Liver (tissue), 9 donors: Measurements from ENCODE around the gene HLCS. TPM values are rescaled to one million over a fixed set of nuclear protein-coding genes. Genes with fewer than 3 reads are reported as not detected.

Experiments used
- DNase-seq: peaks from one replicate; pipeline ENCODE4 v3.0.0-alpha.2; 2017; ENCODE audit warnings: low spot score
- H3K27ac ChIP-seq, 2 donors: one replicate each; pipeline ENCODE4 v1.7.0; 2013; ENCODE audit warnings: inconsistent platforms in 2 of 2, low read length in 2 of 2, control low read depth in 1 of 2, low read depth in 1 of 2, mild to moderate bottlenecking in 1 of 2
- H3K27me3 ChIP-seq, 4 donors: one replicate each; pipeline versions ENCODE4 v1.6.1 to v1.7.0; 2013; ENCODE audit warnings: low read length in 3 of 4, inconsistent platforms in 1 of 4, mild to moderate bottlenecking in 1 of 4, moderate library complexity in 1 of 4; ENCODE audit not compliant: control insufficient read depth in 4 of 4, insufficient read depth in 4 of 4
- H3K36me3 ChIP-seq, 4 donors: one replicate each; pipeline versions ENCODE4 v1.6.1 to v1.7.0; 2013; ENCODE audit warnings: low read length in 3 of 4, mild to moderate bottlenecking in 3 of 4, low read depth in 1 of 4, moderate library complexity in 1 of 4; ENCODE audit not compliant: control insufficient read depth in 4 of 4, insufficient read depth in 3 of 4
- H3K4me1 ChIP-seq, 4 donors: one replicate each; pipeline versions ENCODE4 v1.6.1 to v1.7.0; 2013; ENCODE audit warnings: low read length in 3 of 4, mild to moderate bottlenecking in 3 of 4, moderate library complexity in 1 of 4; ENCODE audit not compliant: control insufficient read depth in 4 of 4, insufficient read depth in 4 of 4
- H3K4me3 ChIP-seq, 3 donors: one replicate each; pipeline versions ENCODE4 v1.6.1 to v1.7.0; 2013; ENCODE audit warnings: low read length in 3 of 3, control low read depth in 1 of 3, low read depth in 1 of 3, mild to moderate bottlenecking in 1 of 3
- H3K9ac ChIP-seq, 2 donors: one replicate each; pipeline ENCODE4 v1.7.0; 2013; ENCODE audit warnings: low read length in 2 of 2, mild to moderate bottlenecking in 2 of 2, moderate library complexity in 2 of 2, control low read depth in 1 of 2, low read depth in 1 of 2
- H3K9me3 ChIP-seq, 4 donors: one replicate each; pipeline versions ENCODE4 v1.6.1 to v1.7.0; 2013; ENCODE audit warnings: low read length in 3 of 4; ENCODE audit not compliant: control insufficient read depth in 4 of 4
- CTCF ChIP-seq: fragments of 150-350 bp; IDR thresholded peaks from 2 replicates; pipeline ENCODE4 v1.5.1; 2017; ENCODE audit warnings: improper control_type of control experiment, low read depth, low read length; ENCODE audit not compliant: missing input control
- FOXA1 ChIP-seq: IDR thresholded peaks from 2 replicates; pipeline ENCODE4 v1.6.1; 2016; ENCODE audit warnings: antibody characterized with exemption
- FOXA2 ChIP-seq: IDR thresholded peaks from 2 replicates; pipeline ENCODE4 v1.6.1; 2016; ENCODE audit warnings: antibody characterized with exemption
- GABPA ChIP-seq, 2 donors: IDR thresholded peaks in 1 of 2; conservative IDR thresholded peaks in 1 of 2; 2 replicates each; pipeline ENCODE4 v1.6.1; 2016; ENCODE audit warnings: antibody characterized with exemption in 2 of 2, mild to moderate bottlenecking in 1 of 2, moderate library complexity in 1 of 2
- HNF4A ChIP-seq, 2 donors: conservative IDR thresholded peaks; 2 replicates each; pipeline ENCODE4 v1.6.1; 2016; ENCODE audit warnings: antibody characterized with exemption in 2 of 2, mild to moderate bottlenecking in 2 of 2
- HNF4G ChIP-seq: IDR thresholded peaks from 2 replicates; pipeline ENCODE4 v1.6.1; 2016; ENCODE audit warnings: antibody characterized with exemption
- JUND ChIP-seq, 2 donors: IDR thresholded peaks; 2 replicates each; pipeline ENCODE4 v1.6.1; 2016; ENCODE audit warnings: antibody characterized with exemption in 2 of 2
- NR2F2 ChIP-seq: IDR thresholded peaks from 2 replicates; pipeline ENCODE4 v1.6.1; 2016; ENCODE audit warnings: antibody characterized with exemption
- RAD21 ChIP-seq, 2 donors: IDR thresholded peaks; 2 replicates each; pipeline ENCODE4 v1.6.1; 2016; ENCODE audit warnings: antibody characterized with exemption in 2 of 2, mild to moderate bottlenecking in 2 of 2
- SP1 ChIP-seq: IDR thresholded peaks from 2 replicates; pipeline ENCODE4 v1.6.1; 2018; ENCODE audit warnings: antibody characterized with exemption, mild to moderate bottlenecking
- TAF1 ChIP-seq: conservative IDR thresholded peaks from 2 replicates; pipeline ENCODE4 v1.6.1; 2016; ENCODE audit warnings: antibody characterized with exemption, mild to moderate bottlenecking
- YY1 ChIP-seq: IDR thresholded peaks from 2 replicates; pipeline ENCODE4 v1.6.1; 2016; ENCODE audit warnings: antibody characterized with exemption, mild to moderate bottlenecking
- WGBS: extraction: QIAGEN DNeasy Blood & Tissue Kit; methylation state at CpG from one replicate; pipeline ENCODE4 v1.1.7; 2013; 5-methylcytosine and 5-hydroxymethylcytosine counted together
- polyA plus RNA-seq, 2 donors: library from polyadenylated mRNA; stranded (reverse) in 1 of 2; unstranded in 1 of 2; fragments of 200-250 nt in 1 of 2; fragments of >200 nt in 1 of 2; fragmentation: Nextera tagmentation in 1 of 2; extraction: Ambion mirVana in 1 of 2; gene quantifications; one replicate each; pipeline versions ENCODE4 v1.2.1 to v1.2.3, GENCODE V29; 2013 to 2015
- total RNA-seq, 2 donors: library from RNA; depleted of rRNA; stranded (reverse); fragments of >200 nt; gene quantifications; one replicate each; pipeline ENCODE4 v1.2.3, GENCODE V29; 2014
- TF ChIP-seq, protein P1 (sequence below): IDR thresholded peaks from 2 replicates; pipeline ENCODE4 v1.6.1; 2016; ENCODE audit warnings: antibody characterized with exemption
- TF ChIP-seq, protein P2 (sequence below): IDR thresholded peaks from 2 replicates; pipeline ENCODE4 v1.6.1; 2016; ENCODE audit warnings: antibody characterized with exemption, mild to moderate bottlenecking
- TF ChIP-seq, protein P3 (sequence below): IDR thresholded peaks from 2 replicates; pipeline ENCODE4 v1.6.1; 2016; ENCODE audit warnings: antibody characterized with exemption
- TF ChIP-seq, protein P4 (sequence below): IDR thresholded peaks from 2 replicates; pipeline ENCODE4 v1.6.1; 2016; ENCODE audit warnings: antibody characterized with exemption
- donor health status: healthy.
- donor health status: healthy.
- donor health status: healthy.
- donor health status: healthy.
- donor health status: healthy.

Gene HLCS
- total and polyA plus RNA-seq, 4 donors, result 6.6 to 22.5 (median 8.3) TPM

DNA sequence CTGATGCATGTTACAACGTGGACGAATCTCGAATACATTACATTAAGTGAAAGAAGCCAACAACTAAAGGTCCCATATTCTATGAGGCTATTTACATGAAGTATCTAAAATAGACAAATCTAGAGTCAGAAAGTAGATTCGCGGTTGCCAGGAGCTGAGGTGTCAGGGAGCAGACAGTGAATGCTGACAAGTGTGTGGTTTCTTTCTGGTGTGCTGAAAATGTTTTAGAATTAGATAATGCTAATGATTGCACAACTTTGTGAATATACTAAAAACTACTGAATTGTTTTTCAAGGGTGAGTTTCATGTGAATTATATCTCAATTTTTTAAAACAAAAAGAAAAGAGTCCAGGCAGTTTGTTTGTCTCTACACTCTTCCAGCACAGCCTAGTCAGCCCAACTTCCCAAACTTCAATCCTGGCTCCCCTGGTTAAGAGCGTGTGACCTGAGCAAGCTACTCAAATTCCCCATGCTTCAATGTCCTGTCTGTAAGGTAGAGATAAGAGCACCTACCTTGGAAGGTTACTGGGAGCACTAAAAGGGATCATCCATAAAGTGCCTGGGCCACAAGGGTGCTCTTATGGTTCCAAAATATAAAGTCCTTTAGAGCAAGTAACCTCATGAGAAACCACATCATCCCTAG lies 20.9 kb downstream of the HLCS start:
- Histone ChIP-seq H3K27me3 (no peaks in the 10 kb centered on the region), H3K9me3 (peaks cover 0 to 6% (median 3%) of the 10 kb centered on the region in 4 donors), H3K9ac (no peak overlapping the region), H3K4me3 (no peak overlapping the region), H3K4me1 (no peaks in the 10 kb centered on the region), H3K36me3 (peaks cover 6 to 17% (median 10%) of the 10 kb centered on the region in 4 donors), H3K27ac (no peak overlapping the region)
- WGBS, result 94% methylated on average over 6 of the region's 6 CpGs
- DNase-seq, result no peak
- TF ChIP-seq, protein P1, sequence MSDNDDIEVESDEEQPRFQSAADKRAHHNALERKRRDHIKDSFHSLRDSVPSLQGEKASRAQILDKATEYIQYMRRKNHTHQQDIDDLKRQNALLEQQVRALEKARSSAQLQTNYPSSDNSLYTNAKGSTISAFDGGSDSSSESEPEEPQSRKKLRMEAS, result no peak
- TF ChIP-seq GABPA (IDR thresholded peaks at IDR 0.05 in 1 of 2, conservative IDR thresholded peaks at IDR 0.05 in 1 of 2), result no peak
- TF ChIP-seq, protein P2, sequence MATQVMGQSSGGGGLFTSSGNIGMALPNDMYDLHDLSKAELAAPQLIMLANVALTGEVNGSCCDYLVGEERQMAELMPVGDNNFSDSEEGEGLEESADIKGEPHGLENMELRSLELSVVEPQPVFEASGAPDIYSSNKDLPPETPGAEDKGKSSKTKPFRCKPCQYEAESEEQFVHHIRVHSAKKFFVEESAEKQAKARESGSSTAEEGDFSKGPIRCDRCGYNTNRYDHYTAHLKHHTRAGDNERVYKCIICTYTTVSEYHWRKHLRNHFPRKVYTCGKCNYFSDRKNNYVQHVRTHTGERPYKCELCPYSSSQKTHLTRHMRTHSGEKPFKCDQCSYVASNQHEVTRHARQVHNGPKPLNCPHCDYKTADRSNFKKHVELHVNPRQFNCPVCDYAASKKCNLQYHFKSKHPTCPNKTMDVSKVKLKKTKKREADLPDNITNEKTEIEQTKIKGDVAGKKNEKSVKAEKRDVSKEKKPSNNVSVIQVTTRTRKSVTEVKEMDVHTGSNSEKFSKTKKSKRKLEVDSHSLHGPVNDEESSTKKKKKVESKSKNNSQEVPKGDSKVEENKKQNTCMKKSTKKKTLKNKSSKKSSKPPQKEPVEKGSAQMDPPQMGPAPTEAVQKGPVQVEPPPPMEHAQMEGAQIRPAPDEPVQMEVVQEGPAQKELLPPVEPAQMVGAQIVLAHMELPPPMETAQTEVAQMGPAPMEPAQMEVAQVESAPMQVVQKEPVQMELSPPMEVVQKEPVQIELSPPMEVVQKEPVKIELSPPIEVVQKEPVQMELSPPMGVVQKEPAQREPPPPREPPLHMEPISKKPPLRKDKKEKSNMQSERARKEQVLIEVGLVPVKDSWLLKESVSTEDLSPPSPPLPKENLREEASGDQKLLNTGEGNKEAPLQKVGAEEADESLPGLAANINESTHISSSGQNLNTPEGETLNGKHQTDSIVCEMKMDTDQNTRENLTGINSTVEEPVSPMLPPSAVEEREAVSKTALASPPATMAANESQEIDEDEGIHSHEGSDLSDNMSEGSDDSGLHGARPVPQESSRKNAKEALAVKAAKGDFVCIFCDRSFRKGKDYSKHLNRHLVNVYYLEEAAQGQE, result no peak
- TF ChIP-seq YY1, result no peak
- TF ChIP-seq HNF4G, result no peak
- TF ChIP-seq, protein P3, sequence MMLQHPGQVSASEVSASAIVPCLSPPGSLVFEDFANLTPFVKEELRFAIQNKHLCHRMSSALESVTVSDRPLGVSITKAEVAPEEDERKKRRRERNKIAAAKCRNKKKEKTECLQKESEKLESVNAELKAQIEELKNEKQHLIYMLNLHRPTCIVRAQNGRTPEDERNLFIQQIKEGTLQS, result no peak
- TF ChIP-seq FOXA2, result no peak
- TF ChIP-seq TAF1, result no peak
- TF ChIP-seq NR2F2, result no peak
- TF ChIP-seq FOXA1, result no peak
- TF ChIP-seq, protein P4, sequence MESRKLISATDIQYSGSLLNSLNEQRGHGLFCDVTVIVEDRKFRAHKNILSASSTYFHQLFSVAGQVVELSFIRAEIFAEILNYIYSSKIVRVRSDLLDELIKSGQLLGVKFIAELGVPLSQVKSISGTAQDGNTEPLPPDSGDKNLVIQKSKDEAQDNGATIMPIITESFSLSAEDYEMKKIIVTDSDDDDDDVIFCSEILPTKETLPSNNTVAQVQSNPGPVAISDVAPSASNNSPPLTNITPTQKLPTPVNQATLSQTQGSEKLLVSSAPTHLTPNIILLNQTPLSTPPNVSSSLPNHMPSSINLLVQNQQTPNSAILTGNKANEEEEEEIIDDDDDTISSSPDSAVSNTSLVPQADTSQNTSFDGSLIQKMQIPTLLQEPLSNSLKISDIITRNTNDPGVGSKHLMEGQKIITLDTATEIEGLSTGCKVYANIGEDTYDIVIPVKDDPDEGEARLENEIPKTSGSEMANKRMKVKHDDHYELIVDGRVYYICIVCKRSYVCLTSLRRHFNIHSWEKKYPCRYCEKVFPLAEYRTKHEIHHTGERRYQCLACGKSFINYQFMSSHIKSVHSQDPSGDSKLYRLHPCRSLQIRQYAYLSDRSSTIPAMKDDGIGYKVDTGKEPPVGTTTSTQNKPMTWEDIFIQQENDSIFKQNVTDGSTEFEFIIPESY, result no peak
- TF ChIP-seq JUND (IDR thresholded peaks at IDR 0.05), result no peak
- TF ChIP-seq SP1, result no peak
- TF ChIP-seq HNF4A (conservative IDR thresholded peaks at IDR 0.05), result no peak
- TF ChIP-seq CTCF, result no peak
- no peak for TF ChIP-seq RAD21 (IDR thresholded peaks at IDR 0.05)
